ENCODE measurements around the gene PPFIBP1.
A peak's percentile ranks its signal among the peaks of the same experiment; 100 is the strongest.

Gene PPFIBP1

DNA sequence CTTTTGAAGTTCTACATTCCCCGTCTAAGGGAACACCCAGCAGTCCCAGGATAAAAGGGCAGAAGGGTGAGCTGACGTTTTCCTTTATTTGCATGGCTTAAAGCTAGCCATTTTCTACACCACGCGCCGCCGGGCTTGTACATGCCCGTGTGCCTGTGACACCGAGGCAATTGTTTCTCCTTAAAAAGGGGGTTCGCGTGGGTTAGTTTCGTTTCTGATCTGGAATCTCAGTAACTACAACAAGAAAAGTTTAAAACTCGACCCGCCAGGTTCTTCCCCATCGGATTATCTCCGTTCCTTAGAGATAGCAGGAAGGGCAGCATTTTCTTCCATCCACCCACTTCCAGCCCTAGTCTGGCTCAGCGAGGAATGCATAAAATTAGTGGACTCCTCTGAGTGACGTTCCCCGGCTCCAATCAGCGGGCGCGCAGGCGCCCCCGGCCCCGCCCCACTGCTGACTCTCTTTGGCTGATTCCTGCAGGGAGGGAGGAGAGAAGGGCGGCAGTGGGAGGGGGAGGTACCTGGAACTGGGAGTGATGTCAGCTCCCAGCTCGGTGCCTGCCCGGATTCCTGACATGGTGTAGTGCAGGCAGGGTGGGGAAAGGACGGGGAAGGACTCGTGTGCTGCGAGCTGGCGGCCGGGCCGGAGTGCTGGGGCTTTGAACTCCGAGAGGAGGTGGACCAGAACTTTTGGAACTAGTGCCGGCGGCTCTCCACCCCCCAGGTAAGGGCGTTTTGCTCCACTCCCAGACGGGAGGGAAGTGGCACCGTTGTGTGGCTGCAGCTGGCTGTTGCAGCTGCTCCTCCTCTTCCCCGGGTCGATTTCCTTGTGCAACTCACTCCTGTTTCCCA, at the start of gene PPFIBP1:
Gene PPFIBP1, plus strand, starts transcription at position 565 of the 852 bp plus-strand sequence. CDS start 109,191 bp downstream, outside the sequence.
- FAIRE-seq, result peak; percentile 93

DNA sequence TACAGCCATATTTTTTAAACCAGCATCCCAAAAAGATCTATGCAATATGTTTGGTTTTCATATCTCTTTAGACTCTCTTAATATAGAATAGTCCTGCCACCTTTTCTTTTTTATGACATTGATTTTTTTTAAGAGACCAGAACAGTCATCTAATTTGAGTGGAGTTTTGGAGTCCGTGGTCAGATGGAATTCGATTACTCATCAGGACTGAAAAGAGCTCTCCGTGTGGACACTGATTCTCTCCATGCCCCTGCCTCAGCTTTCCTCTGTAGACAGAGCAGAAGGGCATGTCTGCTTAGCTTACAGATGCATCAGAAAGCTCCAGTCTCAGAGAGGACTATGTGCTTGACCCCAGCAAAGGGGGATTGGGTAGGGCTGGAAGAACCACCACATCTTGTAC, 49.7 kb upstream of the PPFIBP1 start:
- no peak for FAIRE-seq

GRCh38 chr12:27477049-27477448, 47.0 kb upstream of the PPFIBP1 start:
- FAIRE-seq, result no peak

GRCh38 chr12:27478949-27479348, 45.1 kb upstream of the PPFIBP1 start:
- no peak for FAIRE-seq

GRCh38 chr12:27480016-27480415, 44.0 kb upstream of the PPFIBP1 start:
- no peak for FAIRE-seq

DNA sequence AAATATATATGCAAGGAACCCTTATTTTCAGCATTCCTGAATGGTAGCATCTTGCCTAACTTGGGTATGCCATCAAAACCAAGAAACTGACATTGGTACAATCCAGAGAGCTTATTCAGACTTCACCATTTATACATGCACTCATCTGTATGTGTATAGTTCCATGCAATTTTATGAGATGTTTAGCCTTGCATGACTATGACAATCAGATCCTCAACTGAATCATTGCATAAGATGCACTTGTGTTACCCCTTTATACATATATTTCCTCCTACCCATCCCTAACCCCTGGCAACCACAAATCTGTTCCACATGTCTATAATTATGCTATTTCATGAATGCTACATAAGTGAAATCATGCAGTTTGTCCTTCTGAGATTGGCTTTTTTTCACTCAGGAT, 37.0 kb upstream of the PPFIBP1 start:
- FAIRE-seq, result no peak

- FAIRE-seq, result no peak
Measured at GRCh38 chr12:27488479-27488878, 35.5 kb upstream of the PPFIBP1 start.

DNA sequence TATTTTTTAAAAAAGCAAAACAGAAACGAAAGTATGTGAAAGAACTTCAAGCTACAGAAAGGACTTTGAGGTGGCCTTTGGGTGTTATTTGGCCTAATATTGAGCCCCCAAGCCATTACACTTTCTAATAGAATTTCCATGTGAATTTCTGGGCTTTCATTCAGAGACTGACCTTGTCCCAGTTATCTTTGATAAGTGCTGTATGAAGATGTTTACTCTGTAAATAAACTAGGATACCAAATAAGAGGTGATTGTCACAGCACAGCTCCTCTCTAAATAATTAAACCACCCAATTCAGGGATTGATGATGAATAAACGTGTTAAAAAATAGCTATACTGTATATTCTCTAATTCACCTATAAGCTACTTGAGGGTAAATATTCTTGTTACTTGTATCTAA, 32.8 kb upstream of the PPFIBP1 start:
- FAIRE-seq, result no peak

DNA sequence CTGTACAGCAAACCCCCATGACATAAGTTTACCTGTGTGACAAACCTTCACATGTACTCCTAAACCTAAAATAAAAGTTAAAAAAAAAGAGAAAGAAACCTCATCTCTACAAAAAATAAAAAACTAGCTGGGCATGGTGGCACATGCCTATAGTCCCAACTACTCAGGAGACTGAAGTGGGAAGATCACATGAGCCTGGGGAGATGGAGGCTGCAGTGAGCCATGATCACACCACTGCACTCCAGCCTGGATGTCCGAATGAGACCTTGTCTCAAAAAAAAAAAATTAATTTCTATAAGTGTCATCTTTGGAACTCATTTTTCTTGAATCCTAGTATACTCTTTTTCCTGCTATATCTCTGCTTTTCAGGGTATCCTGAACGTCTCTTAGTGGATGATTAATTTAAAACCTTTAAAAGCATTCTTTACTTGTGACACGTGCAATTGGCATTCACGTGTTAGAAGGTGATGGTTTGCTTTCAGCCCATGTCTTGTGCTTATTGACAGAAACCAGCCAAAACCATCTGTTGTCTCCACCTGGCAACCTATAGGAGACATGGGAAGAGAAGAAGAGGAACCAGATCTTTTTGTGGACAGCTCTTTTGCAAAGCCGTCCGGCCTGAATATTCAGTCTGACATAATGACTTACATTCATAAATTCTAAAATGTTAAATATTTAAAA, 30.6 kb upstream of the PPFIBP1 start:
- FAIRE-seq, result no peak

DNA sequence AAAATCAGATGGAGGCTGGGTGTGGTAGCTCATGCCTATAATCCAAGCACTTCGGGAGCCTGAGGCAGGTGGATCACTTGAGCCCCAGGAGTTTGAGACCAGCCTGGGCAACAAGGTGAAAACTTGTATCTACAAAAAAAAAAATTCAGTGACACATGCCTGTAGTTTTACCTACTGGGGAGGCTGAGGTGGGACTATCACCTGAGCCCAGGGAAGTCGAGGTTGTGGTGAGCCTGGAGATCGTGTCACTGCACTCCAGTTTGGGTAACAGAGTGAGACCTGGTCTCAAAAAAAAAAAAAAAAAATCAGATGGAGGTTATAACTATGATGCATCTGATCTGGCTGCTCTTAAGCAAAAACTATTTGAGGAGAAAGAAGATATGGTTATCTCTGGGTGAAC, 26.6 kb upstream of the PPFIBP1 start:
- no peak for FAIRE-seq

GRCh38 chr12:27498149-27498548, 25.9 kb upstream of the PPFIBP1 start:
- no peak for FAIRE-seq

DNA sequence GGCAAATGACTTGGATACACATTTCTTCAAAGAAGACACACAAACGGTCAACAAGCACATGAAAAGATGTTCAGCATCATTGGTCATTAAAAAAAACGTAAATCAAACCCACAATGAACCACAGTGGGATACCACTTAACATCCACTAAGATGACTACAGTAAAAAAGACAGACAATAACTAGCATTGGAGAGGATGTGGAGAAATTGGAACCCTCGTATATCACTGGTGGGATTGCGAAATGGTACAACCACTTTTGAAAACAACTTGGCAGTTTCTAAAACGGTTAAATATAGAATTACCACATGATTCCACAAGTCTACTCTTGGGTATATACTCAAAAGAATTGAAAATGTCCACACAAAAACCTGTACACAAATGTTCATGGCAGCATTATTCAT, 25.2 kb upstream of the PPFIBP1 start:
- FAIRE-seq, result no peak

GRCh38 chr12:27499377-27499776, 24.6 kb upstream of the PPFIBP1 start:
- FAIRE-seq, result no peak

DNA sequence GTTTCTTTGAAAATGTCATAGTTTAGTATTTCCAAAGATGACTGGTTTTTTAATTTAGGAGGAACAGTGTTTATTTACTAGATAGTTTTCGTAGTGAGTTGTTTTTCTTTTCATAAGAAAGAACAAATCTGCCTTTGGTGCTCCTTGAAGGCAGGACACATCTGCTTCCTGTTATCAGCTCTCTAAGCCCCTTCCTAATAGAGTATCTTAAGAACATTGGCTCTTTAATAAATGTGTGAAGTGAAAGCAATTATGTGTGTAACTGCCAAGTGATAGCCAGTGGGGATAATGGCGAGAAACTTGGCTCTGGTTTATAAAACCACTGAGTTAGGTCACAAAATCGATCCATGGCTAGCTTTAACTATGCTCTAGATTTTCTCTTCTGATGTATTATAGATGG, 23.5 kb upstream of the PPFIBP1 start:
- FAIRE-seq, result no peak

- FAIRE-seq, result no peak
Measured at GRCh38 chr12:27502021-27502435, 22.0 kb upstream of the PPFIBP1 start.

- FAIRE-seq, result no peak
Measured at GRCh38 chr12:27504507-27504906, 19.5 kb upstream of the PPFIBP1 start.

- no peak for FAIRE-seq
Measured at GRCh38 chr12:27505109-27505508, 18.9 kb upstream of the PPFIBP1 start.

DNA sequence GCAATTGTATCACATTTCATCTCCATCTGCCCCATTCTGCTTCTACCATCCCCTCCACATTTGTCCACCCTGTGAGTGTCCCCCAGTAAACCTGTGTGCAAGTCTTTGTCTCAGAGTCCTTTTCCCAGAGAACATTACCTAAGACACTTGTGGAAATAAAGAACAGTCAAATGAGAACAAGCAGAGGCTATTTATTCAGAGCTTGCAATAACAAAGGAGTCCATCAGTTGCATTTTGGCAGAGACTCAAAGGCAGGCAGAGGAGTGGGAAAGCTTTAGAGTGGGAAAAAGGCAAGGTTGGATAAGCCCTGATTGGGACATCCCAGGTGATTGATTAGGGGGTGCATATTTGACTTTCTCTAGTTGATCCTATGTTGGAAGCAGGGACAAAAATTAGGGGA, 18.2 kb upstream of the PPFIBP1 start:
- FAIRE-seq, result no peak

- no peak for FAIRE-seq
Measured at GRCh38 chr12:27506645-27507189, 17.3 kb upstream of the PPFIBP1 start.

DNA sequence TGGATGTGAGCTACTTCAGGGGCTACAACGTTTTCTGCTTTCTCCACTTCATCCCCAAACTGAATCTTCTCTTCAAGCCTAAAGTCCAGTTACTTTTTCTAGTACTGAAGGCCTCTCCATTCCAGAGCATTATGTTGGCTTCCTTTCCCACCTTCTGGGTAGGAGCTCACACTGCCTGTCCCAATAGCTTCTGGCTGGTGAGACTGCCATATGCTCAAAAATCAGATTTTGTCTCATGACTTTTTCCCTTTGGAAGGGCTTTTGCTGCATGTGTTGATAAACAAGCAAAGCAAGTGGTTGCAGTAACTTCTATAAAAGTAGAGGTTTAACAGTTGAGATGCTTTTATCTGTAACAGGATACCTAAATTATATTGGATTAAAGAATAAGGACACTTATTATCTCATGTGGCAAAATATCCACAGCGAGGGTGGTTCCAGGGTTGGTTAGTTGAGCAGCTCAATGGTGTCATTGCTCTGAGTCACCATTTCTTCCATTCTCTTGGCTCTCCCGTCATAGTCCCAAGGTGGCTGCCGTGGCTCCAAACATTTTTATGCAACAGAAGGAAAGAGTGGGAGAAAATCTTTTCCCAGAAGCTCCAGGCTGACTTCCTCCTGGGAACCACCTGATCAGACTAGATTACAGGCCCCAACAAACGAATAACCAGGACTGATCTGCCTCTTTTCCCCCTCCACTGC, 15.1 kb upstream of the PPFIBP1 start:
- no peak for FAIRE-seq

GRCh38 chr12:27511031-27511722, 12.8 kb upstream of the PPFIBP1 start:
- FAIRE-seq, result no peak

DNA sequence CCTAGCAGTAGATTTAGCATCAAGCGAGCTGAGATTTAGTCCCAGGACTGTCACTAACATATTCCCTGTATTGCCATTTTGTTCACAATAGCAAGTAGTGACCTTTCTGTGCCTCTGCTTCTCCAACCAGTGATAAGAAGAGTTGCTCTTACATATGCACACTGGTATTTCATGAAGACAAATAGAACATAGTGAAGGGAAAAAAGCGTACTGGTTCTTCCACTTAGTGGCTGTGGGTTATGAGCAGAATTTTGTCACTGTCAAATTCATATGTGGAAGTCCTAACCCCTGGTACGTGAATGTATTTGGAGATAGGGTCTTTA, 12.3 kb upstream of the PPFIBP1 start:
- no peak for FAIRE-seq
